AG10803 (cell line): ENCODE measurements around the gene OR5K2.

Source experiments
- DNase-seq: peaks from one replicate; pipeline ENCODE4 v3.0.0; 2010; ENCODE audit warnings: low read depth
- H3K4me3 ChIP-seq: 2 replicates; pipeline ENCODE4 v1.5.1; 2011; ENCODE audit warnings: mild to moderate bottlenecking, low read length, control low read depth
- TF ChIP-seq, protein P1 (sequence below): conservative IDR thresholded peaks from 2 replicates; pipeline ENCODE4 v1.5.1; 2011; ENCODE audit warnings: mild to moderate bottlenecking, low read length, control low read depth, inconsistent platforms

OR5K2 gene

DNA sequence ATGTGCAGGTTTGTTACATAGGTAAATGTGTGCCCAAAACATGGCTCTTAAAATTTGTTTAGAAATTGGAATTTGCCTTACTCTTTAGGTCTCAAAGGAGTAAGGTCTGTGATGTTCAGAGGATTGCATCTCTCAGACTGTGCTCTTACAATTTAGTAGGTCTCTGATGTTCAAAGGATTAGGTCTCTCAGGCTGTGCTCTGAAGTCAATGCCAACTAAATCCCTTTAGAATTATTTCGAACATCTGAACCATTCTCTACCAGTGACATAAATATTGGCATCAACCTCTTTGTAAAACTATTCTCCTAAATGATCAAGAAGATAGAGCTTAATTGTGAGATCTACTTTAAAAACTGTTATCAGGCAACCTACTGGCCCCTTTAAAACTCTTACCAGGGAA lies 34.6 kb upstream of the OR5K2 start, which contains the start of gene OR5K1:
Gene OR5K1 (plus strand): TSS at position 301 of the 400 bp plus-strand sequence. CDS start 6,376 bp downstream, outside the sequence.
- TF ChIP-seq, protein P1, sequence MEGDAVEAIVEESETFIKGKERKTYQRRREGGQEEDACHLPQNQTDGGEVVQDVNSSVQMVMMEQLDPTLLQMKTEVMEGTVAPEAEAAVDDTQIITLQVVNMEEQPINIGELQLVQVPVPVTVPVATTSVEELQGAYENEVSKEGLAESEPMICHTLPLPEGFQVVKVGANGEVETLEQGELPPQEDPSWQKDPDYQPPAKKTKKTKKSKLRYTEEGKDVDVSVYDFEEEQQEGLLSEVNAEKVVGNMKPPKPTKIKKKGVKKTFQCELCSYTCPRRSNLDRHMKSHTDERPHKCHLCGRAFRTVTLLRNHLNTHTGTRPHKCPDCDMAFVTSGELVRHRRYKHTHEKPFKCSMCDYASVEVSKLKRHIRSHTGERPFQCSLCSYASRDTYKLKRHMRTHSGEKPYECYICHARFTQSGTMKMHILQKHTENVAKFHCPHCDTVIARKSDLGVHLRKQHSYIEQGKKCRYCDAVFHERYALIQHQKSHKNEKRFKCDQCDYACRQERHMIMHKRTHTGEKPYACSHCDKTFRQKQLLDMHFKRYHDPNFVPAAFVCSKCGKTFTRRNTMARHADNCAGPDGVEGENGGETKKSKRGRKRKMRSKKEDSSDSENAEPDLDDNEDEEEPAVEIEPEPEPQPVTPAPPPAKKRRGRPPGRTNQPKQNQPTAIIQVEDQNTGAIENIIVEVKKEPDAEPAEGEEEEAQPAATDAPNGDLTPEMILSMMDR = no peak
- DNase-seq = no peak
- H3K4me3 ChIP-seq = no peak within 1 kb of the TSS

- DNase-seq = no peak
Observed at GRCh38 chr3:98482717-98483482, 14.6 kb upstream of the OR5K2 start.

GRCh38 chr3:98483626-98484025 lies 13.9 kb upstream of the OR5K2 start:
- H3K4me3 ChIP-seq = no peak overlapping the region
- no peak for DNase-seq
- TF ChIP-seq, protein P1 = no peak

More at GRCh38 chr3:98482717-98483482, 14.6 kb upstream of the OR5K2 start:
- H3K4me3 ChIP-seq = no peak overlapping the region
- TF ChIP-seq, protein P1 = no peak

- DNase-seq = no peak
- TF ChIP-seq, protein P1 = no peak
- H3K4me3 ChIP-seq = no peak overlapping the region
Observed at GRCh38 chr3:98500019-98500418, 2.5 kb downstream of the OR5K2 start.

DNA sequence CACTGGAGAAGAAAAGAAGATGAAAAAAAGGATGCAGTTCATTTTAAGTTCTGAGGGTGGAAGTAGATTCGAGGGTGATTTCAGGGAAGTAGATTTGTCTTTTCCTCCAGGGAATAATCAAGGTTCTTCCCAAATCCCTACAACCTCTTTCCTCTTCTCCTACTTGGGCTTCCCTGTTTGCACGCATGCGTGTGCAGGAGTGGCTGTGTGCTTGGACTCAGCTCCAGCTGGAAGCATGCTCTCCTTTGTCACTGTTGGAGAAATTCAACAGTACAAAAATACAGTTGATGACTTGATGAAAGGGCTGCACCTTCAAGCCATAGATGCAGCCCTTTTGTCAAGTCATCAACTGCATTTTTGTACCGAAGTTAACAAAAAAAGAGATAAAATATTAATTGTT lies 3.8 kb downstream of the OR5K2 start:
- no peak for DNase-seq
- TF ChIP-seq, protein P1 = no peak

DNA sequence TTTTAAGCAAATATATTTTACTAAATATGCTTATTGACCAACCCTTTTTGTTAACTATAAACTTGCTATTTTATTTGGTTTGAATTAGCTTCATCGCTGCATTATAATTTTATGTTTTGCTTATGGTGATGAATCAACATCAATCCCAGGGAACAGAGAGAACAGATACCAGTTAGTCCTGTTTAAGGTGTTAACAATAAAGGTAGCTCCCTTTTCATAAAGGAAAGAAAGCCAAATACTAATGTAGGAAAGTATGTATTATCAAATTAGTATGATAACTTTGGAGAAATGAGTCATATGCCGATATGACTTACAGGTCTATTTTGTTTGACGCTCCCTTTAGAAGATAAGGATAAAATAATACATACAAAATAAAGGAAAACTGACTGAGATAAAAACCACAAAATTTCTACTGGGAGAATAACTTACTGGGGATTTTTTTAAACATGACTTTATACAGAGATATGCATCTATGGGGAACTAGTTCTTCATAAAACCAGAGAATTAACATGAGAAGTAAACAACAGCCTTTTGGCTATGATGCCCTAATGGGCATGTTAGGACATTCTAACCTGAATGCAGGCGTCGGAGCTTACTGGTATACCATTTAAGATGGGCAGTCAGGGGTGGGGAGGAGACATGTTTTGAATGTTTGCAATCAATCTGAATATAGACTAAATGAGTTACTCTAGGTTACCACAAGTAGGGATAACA lies 4.5 kb downstream of the OR5K2 start:
- no peak for DNase-seq
- TF ChIP-seq, protein P1 = no peak
- no peak overlapping the region for H3K4me3 ChIP-seq

More for the DNA sequence above, 3.8 kb downstream of the OR5K2 start:
- no peak overlapping the region for H3K4me3 ChIP-seq

- no peak overlapping the region for H3K4me3 ChIP-seq
- no peak for DNase-seq
- TF ChIP-seq, protein P1 = no peak
Observed at GRCh38 chr3:98504539-98504938, 7.1 kb downstream of the OR5K2 start.
